CD14-positive monocyte (primary cell): Measurements from ENCODE around the gene SCARB2. TPM values are rescaled to one million over a fixed set of nuclear protein-coding genes. Genes with fewer than 3 reads are reported as not detected.

Source experiments
- DNase-seq, 3 donors: peaks; one replicate each; pipeline ENCODE4 v3.0.0-alpha.2; 2011 to 2022
- H2AFZ ChIP-seq: 2 replicates; pipeline ENCODE4 v1.6.0; 2012; ENCODE audit warnings: mild to moderate bottlenecking, low read depth, low read length, inconsistent platforms; ENCODE audit not compliant: insufficient read depth, poor library complexity, severe bottlenecking
- H3K27ac ChIP-seq, 2 donors: 1 replicate in 1 of 2; 2 replicates in 1 of 2; pipeline ENCODE4 v1.5.1; 2012 to 2013; ENCODE audit warnings: low read length in 2 of 2, control low read depth in 1 of 2, inconsistent platforms in 1 of 2, low read depth in 1 of 2, mild to moderate bottlenecking in 1 of 2
- H3K27me3 ChIP-seq, 2 donors: one replicate each; pipeline versions ENCODE4 v1.6.0 to v1.6.1; 2011 to 2013; ENCODE audit warnings: low read length in 2 of 2; ENCODE audit not compliant: control insufficient read depth in 2 of 2, insufficient read depth in 2 of 2
- H3K36me3 ChIP-seq, 2 donors: replicated peaks in 1 of 2; 1 replicate in 1 of 2; 2 replicates in 1 of 2; pipeline versions ENCODE4 v1.5.1 to v1.6.1; 2012 to 2013; ENCODE audit warnings: low read length in 2 of 2, control low read depth in 1 of 2, inconsistent platforms in 1 of 2, mild to moderate bottlenecking in 1 of 2; ENCODE audit not compliant: insufficient read depth in 2 of 2, control insufficient read depth in 1 of 2
- H3K4me1 ChIP-seq, 2 donors: 1 replicate in 1 of 2; 2 replicates in 1 of 2; pipeline versions ENCODE4 v1.5.1 to v1.6.1; 2012 to 2013; ENCODE audit warnings: low read length in 2 of 2, control low read depth in 1 of 2, inconsistent platforms in 1 of 2, mild to moderate bottlenecking in 1 of 2, moderate library complexity in 1 of 2; ENCODE audit not compliant: insufficient read depth in 2 of 2, control insufficient read depth in 1 of 2
- H3K4me2 ChIP-seq: replicated peaks from 2 replicates; pipeline ENCODE3; 2012; ENCODE audit warnings: low read length, moderate library complexity, mild to moderate bottlenecking; ENCODE audit not compliant: poor library complexity, severe bottlenecking; ENCODE audit errors: extremely low read depth
- H3K4me3 ChIP-seq, 3 experiments: fragments of 200-600 bp in 1 of 3; sonication (generic) in 1 of 3; replicated peaks in 1 of 3; 1 replicate in 2 of 3; 2 replicates in 1 of 3; pipeline ENCODE4 v1.5.1; 2011 to 2013; ENCODE audit warnings: low read length in 3 of 3, mild to moderate bottlenecking in 3 of 3, control low read depth in 2 of 3, low read depth in 2 of 3, inconsistent platforms in 1 of 3, moderate library complexity in 1 of 3
- H3K79me2 ChIP-seq: 2 replicates; pipeline ENCODE4 v1.6.0; 2012; ENCODE audit warnings: mild to moderate bottlenecking, control low read depth, inconsistent platforms, low read length, moderate library complexity; ENCODE audit not compliant: insufficient read depth
- H3K9ac ChIP-seq: 2 replicates; pipeline ENCODE4 v1.6.0; 2017; ENCODE audit warnings: low read length, mild to moderate bottlenecking; ENCODE audit not compliant: insufficient read depth, poor library complexity, severe bottlenecking
- H3K9me3 ChIP-seq, 2 donors: replicated peaks in 1 of 2; 1 replicate in 1 of 2; 2 replicates in 1 of 2; pipeline versions ENCODE4 v1.5.1 to v1.6.1; 2012 to 2013; ENCODE audit warnings: low read length in 2 of 2, control low read depth in 1 of 2; ENCODE audit not compliant: control insufficient read depth in 1 of 2, insufficient read depth in 1 of 2
- H4K20me1 ChIP-seq: 2 replicates; pipeline ENCODE4 v1.6.0; 2012; ENCODE audit warnings: mild to moderate bottlenecking, low read length, control low read depth, moderate library complexity; ENCODE audit not compliant: insufficient read depth
- H3K27ac Mint-ChIP-seq, 7 donors: one replicate each; pipeline ENCODE4 v1.8.0; 2020; ENCODE audit warnings: mild to moderate bottlenecking in 7 of 7, mixed read lengths in 7 of 7, moderate library complexity in 6 of 7, inconsistent platforms in 2 of 7
- H3K27me3 Mint-ChIP-seq, 3 donors: one replicate each; pipeline ENCODE4 v1.8.0; 2021 to 2022; ENCODE audit warnings: low read depth in 3 of 3, mild to moderate bottlenecking in 3 of 3, mixed read lengths in 3 of 3, moderate library complexity in 3 of 3, inconsistent platforms in 1 of 3
- H3K36me3 Mint-ChIP-seq, 2 donors: one replicate each; pipeline ENCODE4 v1.8.0; 2020; ENCODE audit warnings: mixed read lengths in 2 of 2, inconsistent platforms in 1 of 2, mild to moderate bottlenecking in 1 of 2
- H3K4me1 Mint-ChIP-seq: one replicate; pipeline ENCODE4 v1.8.0; 2020; ENCODE audit warnings: mild to moderate bottlenecking, mixed read lengths
- H3K4me3 Mint-ChIP-seq, 2 donors: one replicate each; pipeline ENCODE4 v1.8.0; 2020; ENCODE audit warnings: mild to moderate bottlenecking in 2 of 2, mixed read lengths in 2 of 2, moderate library complexity in 1 of 2
- H3K9me3 Mint-ChIP-seq, 7 donors: one replicate each; pipeline ENCODE4 v1.8.0; 2020 to 2022; ENCODE audit warnings: mixed read lengths in 7 of 7, mild to moderate bottlenecking in 6 of 7, moderate library complexity in 6 of 7, inconsistent platforms in 2 of 7
- CTCF ChIP-seq: fragments of 200-600 bp; IDR thresholded peaks from one replicate; pipeline ENCODE4 v1.8.0; 2022; ENCODE audit warnings: antibody characterized with exemption, mild to moderate bottlenecking
- WGBS: methylation state at CpG from one replicate; pipeline ENCODE4 v1.1.5; 2013; ENCODE audit warnings: missing lambda C conversion rate; ENCODE audit not compliant: insufficient coverage; 5-methylcytosine and 5-hydroxymethylcytosine counted together
- intact Hi-C, 2 donors: fragments of 100-400 bp; cut with micrococcal nuclease; formaldehyde crosslinking; loops; one replicate each; pipeline versions ENCODE4 v1.15.0 to v1.15.1; 2023
- polyA plus RNA-seq, 3 donors: library from polyadenylated mRNA; depleted of rRNA in 1 of 3; unstranded in 2 of 3; stranded (reverse) in 1 of 3; fragments of 300-500 nt in 2 of 3; fragments of >200 nt in 1 of 3; fragmentation: Illumina TruSeq in 2 of 3; gene quantifications; 1 replicate in 2 of 3; 2 replicates in 1 of 3; pipeline ENCODE4 v1.2.3, GENCODE V29; 2012 to 2021

SCARB2 gene
- polyA plus RNA-seq, 3 donors = 36.8 to 73.0 (median 53.5) TPM

- intact Hi-C loops = loop anchor here in 1 of 2 donors (10.0 kb wide), 1 partner anchor 331 kb away; no protein-coding TSS in a partner anchor
- no peaks in the 10 kb centered on the region for H3K9me3 ChIP-seq
- no peak overlapping the region for H3K4me2 ChIP-seq
- no peaks in the 10 kb centered on the region for H3K79me2 ChIP-seq
- no peak overlapping the region for H2AFZ ChIP-seq
- DNase-seq = no peak
- no peaks in the 10 kb centered on the region for H3K27me3 Mint-ChIP-seq
- H3K27ac Mint-ChIP-seq = no peak overlapping the region
- H3K4me1 ChIP-seq = no peaks in the 10 kb centered on the region
- no peak overlapping the region for H3K4me3 Mint-ChIP-seq
- 100% methylated on average over 3 of the region's 6 CpGs for WGBS
- H3K27me3 ChIP-seq = no peaks in the 10 kb centered on the region
- peaks cover 21% of the 10 kb centered on the region for H4K20me1 ChIP-seq
- no peak for TF ChIP-seq CTCF
- no peak overlapping the region for H3K4me3 ChIP-seq
- H3K36me3 ChIP-seq = peaks cover 84 to 94% of the 10 kb centered on the region in 2 donors
- no peaks in the 10 kb centered on the region for H3K9me3 Mint-ChIP-seq
- H3K27ac ChIP-seq = no peak overlapping the region
- H3K36me3 Mint-ChIP-seq = peaks cover 76% of the 10 kb centered on the region in 2 donors
- H3K9ac ChIP-seq = no peak overlapping the region
- H3K4me1 Mint-ChIP-seq = no peaks in the 10 kb centered on the region
These were observed 39.4 kb downstream of the SCARB2 start for GRCh38 chr4:76174216-76174615.

DNA sequence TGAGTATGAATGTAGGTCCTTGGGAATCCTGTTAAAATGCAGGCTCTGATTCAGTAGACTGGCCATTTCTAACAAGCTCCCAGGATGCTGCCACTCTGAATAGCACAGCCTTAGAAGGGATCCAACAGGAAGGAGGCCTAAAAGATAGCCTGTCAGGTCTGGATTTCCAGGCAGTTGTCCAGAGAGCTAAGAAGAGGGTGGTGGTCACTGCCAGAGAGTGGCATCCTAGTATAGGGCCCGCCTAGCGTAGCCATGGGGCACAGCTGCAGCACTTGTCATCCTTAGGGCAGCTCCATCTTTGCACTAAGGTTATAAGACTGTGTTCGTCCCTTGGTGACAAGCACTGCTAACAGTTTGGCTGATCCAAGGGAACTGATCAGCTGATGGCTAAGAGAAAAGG is 44.9 kb downstream of the SCARB2 start:
- Mint-ChIP-seq H3K27me3 (no peaks in the 10 kb centered on the region), H3K27ac (no peak overlapping the region), H3K4me1 (no peaks in the 10 kb centered on the region), H3K4me3 (no peak overlapping the region), H3K36me3 (peaks cover 74 to 80% of the 10 kb centered on the region in 2 donors), H3K9me3 (no peaks in the 10 kb centered on the region)
- no peaks in the 10 kb centered on the region for H3K79me2 ChIP-seq
- 100% methylated on average over 1 of the region's 3 CpGs for WGBS
- intact Hi-C loops = no loop called here
- H3K27ac ChIP-seq = no peak overlapping the region
- H3K4me3 ChIP-seq = no peak overlapping the region
- no peak for DNase-seq
- no peaks in the 10 kb centered on the region for H3K4me1 ChIP-seq
- no peak overlapping the region for H3K9ac ChIP-seq
- H2AFZ ChIP-seq = no peak overlapping the region
- TF ChIP-seq CTCF = no peak
- H3K27me3 ChIP-seq = no peaks in the 10 kb centered on the region
- H4K20me1 ChIP-seq = peaks cover 4% of the 10 kb centered on the region
- no peaks in the 10 kb centered on the region for H3K9me3 ChIP-seq
- H3K36me3 ChIP-seq = peaks cover 76 to 91% of the 10 kb centered on the region in 2 donors
- H3K4me2 ChIP-seq = no peak overlapping the region
